G401.6 (cell line): ENCODE measurements around the gene AUTS2.

Source experiments
- FAIRE-seq: peaks from 2 replicates; lab custom pipeline; 2012; peaks lifted over from hg19 to GRCh38; lab: Jason Lieb, UNC

The AUTS2 gene

GRCh38 chr7:70082099-70082611 is 483.9 kb downstream of the AUTS2 start:
- FAIRE-seq: no peak

- no peak for FAIRE-seq
These were observed 493.1 kb downstream of the AUTS2 start for GRCh38 chr7:70091362-70091761.

- no peak for FAIRE-seq
These were observed 494.3 kb downstream of the AUTS2 start for GRCh38 chr7:70092314-70093204.

- FAIRE-seq: no peak
These were observed 495.1 kb downstream of the AUTS2 start for GRCh38 chr7:70093205-70093904.

- no peak for FAIRE-seq
These were observed 496.6 kb downstream of the AUTS2 start for GRCh38 chr7:70094831-70095230.

GRCh38 chr7:70097645-70098044 is 499.4 kb downstream of the AUTS2 start:
- FAIRE-seq: no peak

- FAIRE-seq: no peak
These were observed 499.9 kb downstream of the AUTS2 start for GRCh38 chr7:70098133-70098561.

GRCh38 chr7:70098905-70099672 is 500.8 kb downstream of the AUTS2 start:
- FAIRE-seq: no peak

- no peak for FAIRE-seq
These were observed 506.0 kb downstream of the AUTS2 start for GRCh38 chr7:70104243-70104642.

- no peak for FAIRE-seq
These were observed 514.8 kb downstream of the AUTS2 start for GRCh38 chr7:70113078-70113477.

GRCh38 chr7:70113536-70113935 is 515.3 kb downstream of the AUTS2 start:
- FAIRE-seq: no peak

- no peak for FAIRE-seq
These were observed 516.5 kb downstream of the AUTS2 start for GRCh38 chr7:70114806-70115205.

- FAIRE-seq: no peak
These were observed 518.0 kb downstream of the AUTS2 start for GRCh38 chr7:70116244-70116643.

- FAIRE-seq: no peak
These were observed 518.6 kb downstream of the AUTS2 start for GRCh38 chr7:70116867-70117266.

- FAIRE-seq: no peak
These were observed 522.6 kb downstream of the AUTS2 start for GRCh38 chr7:70120851-70121250.

GRCh38 chr7:70131817-70132216 is 533.5 kb downstream of the AUTS2 start:
- FAIRE-seq: no peak

GRCh38 chr7:70132226-70132851 is 534.1 kb downstream of the AUTS2 start:
- no peak for FAIRE-seq

- FAIRE-seq: no peak
These were observed 534.8 kb downstream of the AUTS2 start for GRCh38 chr7:70132852-70133690.

- no peak for FAIRE-seq
These were observed 535.9 kb downstream of the AUTS2 start for GRCh38 chr7:70134029-70134770.

GRCh38 chr7:70135656-70136055 is 537.4 kb downstream of the AUTS2 start:
- FAIRE-seq: no peak
